ENCODE data around the gene TIMM13.

TIMM13 gene

GRCh38 chr19:2416321-2417097 lies 10.9 kb downstream of the TIMM13 start:
- peaks cover 11% of the 10 kb centered on the region for H4K20me1 ChIP-seq (ENCODE audit: insufficient read depth, low read length)

DNA sequence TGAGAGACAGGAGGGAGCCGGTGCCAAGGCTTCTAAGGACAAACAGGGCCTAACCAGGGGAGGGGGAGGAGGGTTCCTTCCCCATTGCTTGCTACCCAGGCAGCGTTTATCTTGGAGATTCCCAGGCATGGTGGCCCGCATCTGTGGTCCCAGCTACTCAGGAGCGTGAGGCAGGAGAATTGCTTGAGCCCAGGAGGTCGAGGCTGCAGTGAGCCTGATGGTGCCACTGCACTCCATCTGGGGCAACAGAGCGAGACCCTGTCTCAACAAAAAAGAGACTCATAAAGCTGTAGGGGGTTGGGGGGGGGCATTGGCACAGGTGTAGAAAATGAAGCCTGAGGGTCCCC lies 11.4 kb downstream of the TIMM13 start:
- no peaks in the 10 kb centered on the region for H3K79me2 ChIP-seq (ENCODE audit: insufficient read depth, low read length)
- DNase-seq (no peak), ATAC-seq (ENCODE audit: insufficient read depth, low read depth) (no peak)
- H3K4me3 ChIP-seq (ENCODE audit: low read depth in 1 of 2, low read length in 2 of 2): no peak overlapping the region
- peaks cover 9% of the 10 kb centered on the region for H3K36me3 ChIP-seq (ENCODE audit: insufficient read depth, low read length)
- H3K4me1 ChIP-seq (ENCODE audit: insufficient read depth, low read length): no peaks in the 10 kb centered on the region
- H3K9me3 ChIP-seq (ENCODE audit: insufficient read depth, low read length, severe bottlenecking): no peaks in the 10 kb centered on the region
- no peak for TF ChIP-seq CTCF (IDR thresholded peaks at IDR 0.05; ENCODE audit: borderline replicate concordance, extremely low read depth, low read length, poor library complexity, severe bottlenecking)
- no peak for TF ChIP-seq EZH2 (IDR thresholded peaks at IDR 0.05; ENCODE audit: borderline replicate concordance, low read depth, low read length, severe bottlenecking)
- H4K20me1 ChIP-seq (ENCODE audit: insufficient read depth, low read length): peaks cover 11% of the 10 kb centered on the region
- no peaks in the 10 kb centered on the region for H3K27me3 ChIP-seq (ENCODE audit: insufficient read depth, low read length, poor library complexity)
- no peak overlapping the region for H2AFZ ChIP-seq (ENCODE audit: low read depth, low read length)
- H3K4me2 ChIP-seq (ENCODE audit: insufficient read depth, low read length): no peak overlapping the region
- no peak overlapping the region for H3K27ac ChIP-seq (ENCODE audit: low read length)
- H3K9ac ChIP-seq (ENCODE audit: low read depth, low read length): no peak overlapping the region

More at GRCh38 chr19:2416321-2417097, 10.9 kb downstream of the TIMM13 start:
- H3K4me1 ChIP-seq (ENCODE audit: insufficient read depth, low read length): no peaks in the 10 kb centered on the region
- no peak overlapping the region for H3K9ac ChIP-seq (ENCODE audit: low read depth, low read length)
- no peak overlapping the region for H3K4me3 ChIP-seq (ENCODE audit: low read depth in 1 of 2, low read length in 2 of 2)
- TF ChIP-seq EZH2 (IDR thresholded peaks at IDR 0.05; ENCODE audit: borderline replicate concordance, low read depth, low read length, severe bottlenecking) (no peak), CTCF (IDR thresholded peaks at IDR 0.05; ENCODE audit: borderline replicate concordance, extremely low read depth, low read length, poor library complexity, severe bottlenecking) (no peak)
- no peak; the same call in 2 of the 3 replicates for ATAC-seq (ENCODE audit: insufficient read depth, low read depth)
- no peaks in the 10 kb centered on the region for H3K79me2 ChIP-seq (ENCODE audit: insufficient read depth, low read length)
- peaks cover 9% of the 10 kb centered on the region for H3K36me3 ChIP-seq (ENCODE audit: insufficient read depth, low read length)
- no peaks in the 10 kb centered on the region for H3K27me3 ChIP-seq (ENCODE audit: insufficient read depth, low read length, poor library complexity)
- no peak overlapping the region for H3K27ac ChIP-seq (ENCODE audit: low read length)
- no peak overlapping the region for H2AFZ ChIP-seq (ENCODE audit: low read depth, low read length)
- no peaks in the 10 kb centered on the region for H3K9me3 ChIP-seq (ENCODE audit: insufficient read depth, low read length, severe bottlenecking)
- no peak overlapping the region for H3K4me2 ChIP-seq (ENCODE audit: insufficient read depth, low read length)
- DNase-seq: no peak

DNA sequence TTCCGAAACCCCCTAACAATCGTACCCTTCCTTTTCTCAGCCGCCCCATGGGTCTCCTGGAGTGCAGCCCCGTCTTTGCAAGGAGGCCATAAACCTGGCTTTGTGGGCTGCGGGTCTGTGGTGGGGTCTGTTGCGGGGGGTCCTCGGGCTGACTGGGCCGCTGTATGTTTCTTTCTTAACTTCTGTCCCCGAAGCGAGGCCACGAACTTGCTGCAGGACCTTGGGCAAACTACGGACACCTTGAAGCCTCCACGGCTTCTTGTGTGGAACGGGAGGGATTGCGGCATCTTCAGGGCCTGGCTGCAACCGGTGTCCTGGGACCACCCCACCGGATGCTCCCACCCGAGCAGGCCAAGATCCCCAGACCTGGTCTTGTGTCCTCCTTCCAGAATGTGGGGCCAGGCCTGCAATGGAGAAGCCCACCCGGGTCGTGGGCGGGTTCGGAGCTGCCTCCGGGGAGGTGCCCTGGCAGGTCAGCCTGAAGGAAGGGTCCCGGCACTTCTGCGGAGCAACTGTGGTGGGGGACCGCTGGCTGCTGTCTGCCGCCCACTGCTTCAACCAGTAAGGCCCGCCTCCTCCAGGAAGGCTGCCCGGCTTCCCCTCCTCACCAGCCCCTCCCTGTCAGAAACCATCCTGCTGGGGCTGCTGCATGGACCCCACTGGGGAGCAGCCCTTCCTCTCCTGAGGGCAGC lies 12.0 kb downstream of the TIMM13 start:
- Histone ChIP-seq H3K9ac (ENCODE audit: low read depth, low read length) (no peak overlapping the region), H3K9me3 (ENCODE audit: insufficient read depth, low read length, severe bottlenecking) (no peaks in the 10 kb centered on the region), H3K4me1 (ENCODE audit: insufficient read depth, low read length) (no peaks in the 10 kb centered on the region), H3K36me3 (ENCODE audit: insufficient read depth, low read length) (peaks cover 9% of the 10 kb centered on the region), H2AFZ (ENCODE audit: low read depth, low read length) (no peak overlapping the region), H3K27me3 (ENCODE audit: insufficient read depth, low read length, poor library complexity) (no peaks in the 10 kb centered on the region), H3K4me2 (ENCODE audit: insufficient read depth, low read length) (no peak overlapping the region), H3K27ac (ENCODE audit: low read length) (no peak overlapping the region), H4K20me1 (ENCODE audit: insufficient read depth, low read length) (peaks cover 11% of the 10 kb centered on the region), H3K4me3 (ENCODE audit: low read depth in 1 of 2, low read length in 2 of 2) (no peak overlapping the region), H3K79me2 (ENCODE audit: insufficient read depth, low read length) (no peaks in the 10 kb centered on the region)
- no peak for TF ChIP-seq EZH2 (IDR thresholded peaks at IDR 0.05; ENCODE audit: borderline replicate concordance, low read depth, low read length, severe bottlenecking)
- no peak for TF ChIP-seq CTCF (IDR thresholded peaks at IDR 0.05; ENCODE audit: borderline replicate concordance, extremely low read depth, low read length, poor library complexity, severe bottlenecking)
- no peak for DNase-seq
- ATAC-seq (ENCODE audit: insufficient read depth, low read depth): no peak
